H1 (cell line): Measurements from ENCODE around the gene TRAIP. TPM values are rescaled to one million over a fixed set of nuclear protein-coding genes. Genes with fewer than 3 reads are reported as not detected.

Experiments used
- CTCF ChIA-PET: fragments of 300-600 bp; sonication (Branson Sonifier 250); formaldehyde crosslinking; loops from one replicate; lab custom pipeline; 2021; ENCODE audit not compliant: partially characterized antibody; lab: Charles Lee
- POLR2A ChIA-PET: fragments of 300-600 bp; sonication (Branson Sonifier 250); formaldehyde crosslinking; loops from one replicate; lab custom pipeline; 2021; ENCODE audit warnings: inconsistent platforms; ENCODE audit not compliant: partially characterized antibody; lab: Charles Lee
- DNase-seq, 2 experiments: peaks; one replicate each; pipeline versions ENCODE4 v3.0.0 to v3.0.0-alpha.2; 2010 to 2022; ENCODE audit warnings: low spot score in 2 of 2, low read depth in 1 of 2, mixed read lengths in 1 of 2
- FAIRE-seq: peaks from 2 replicates; lab custom pipeline; 2011; peaks lifted over from hg19 to GRCh38; lab: Jason Lieb, UNC
- H2AFZ ChIP-seq: 2 replicates; pipeline ENCODE4 v1.8.1; 2012; ENCODE audit warnings: low read length, inconsistent platforms
- H2AK5ac ChIP-seq: 2 replicates; pipeline ENCODE4 v1.6.1; 2013; ENCODE audit warnings: low read depth, low read length
- H2BK120ac ChIP-seq: replicated peaks from 2 replicates; pipeline ENCODE3; 2013; ENCODE audit warnings: low read depth, low read length, inconsistent platforms
- H2BK12ac ChIP-seq: 2 replicates; pipeline ENCODE4 v1.6.1; 2013; ENCODE audit warnings: low read depth, low read length
- H2BK15ac ChIP-seq: 2 replicates; pipeline ENCODE4 v1.6.1; 2013; ENCODE audit warnings: low read length
- H2BK20ac ChIP-seq: 2 replicates; pipeline ENCODE4 v1.6.1; 2013; ENCODE audit warnings: low read length
- H2BK5ac ChIP-seq: 2 replicates; pipeline ENCODE4 v1.6.1; 2013; ENCODE audit warnings: low read depth, low read length
- H3K14ac ChIP-seq: 2 replicates; pipeline ENCODE4 v1.6.1; 2013; ENCODE audit warnings: inconsistent platforms; ENCODE audit not compliant: insufficient read length
- H3K18ac ChIP-seq: 2 replicates; pipeline ENCODE4 v1.6.1; 2013; ENCODE audit warnings: low read length; ENCODE audit errors: extremely low read depth
- H3K23ac ChIP-seq: 2 replicates; pipeline ENCODE4 v1.6.1; 2013; ENCODE audit warnings: inconsistent platforms; ENCODE audit not compliant: insufficient read length
- H3K23me2 ChIP-seq: 2 replicates; pipeline ENCODE4 v1.6.1; 2013; ENCODE audit warnings: low read depth, low read length
- H3K27ac ChIP-seq: 2 replicates; pipeline ENCODE4 v1.6.1; 2011; ENCODE audit warnings: low read depth, low read length, inconsistent platforms
- H3K27me3 ChIP-seq, 4 experiments: replicated peaks in 1 of 4; 1 replicate in 1 of 4; 2 replicates in 3 of 4; pipeline versions ENCODE4 v1.6.1 to v1.8.1; 2011 to 2013; ENCODE audit warnings: low read length in 3 of 4, mild to moderate bottlenecking in 3 of 4, inconsistent platforms in 2 of 4, mixed read lengths in 2 of 4, moderate library complexity in 1 of 4; ENCODE audit not compliant: control insufficient read depth in 3 of 4, insufficient read depth in 3 of 4; ENCODE audit errors: extremely low read depth in 1 of 4
- H3K36me3 ChIP-seq, 4 experiments: 2 replicates each; pipeline versions ENCODE4 v1.6.1 to v1.8.1; 2011 to 2013; ENCODE audit warnings: mild to moderate bottlenecking in 4 of 4, low read length in 3 of 4, moderate library complexity in 2 of 4, control low read depth in 1 of 4, inconsistent platforms in 1 of 4; ENCODE audit not compliant: insufficient read depth in 4 of 4, control insufficient read depth in 2 of 4
- H3K4ac ChIP-seq: replicated peaks from 2 replicates; pipeline ENCODE3; 2013; ENCODE audit warnings: low read length, low read depth, mixed read lengths, inconsistent platforms; ENCODE audit not compliant: insufficient read length
- H3K4me1 ChIP-seq, 4 experiments: replicated peaks in 1 of 4; 1 replicate in 1 of 4; 2 replicates in 3 of 4; pipeline versions ENCODE4 v1.6.1 to v1.8.1; 2011 to 2013; ENCODE audit warnings: low read length in 3 of 4, inconsistent platforms in 2 of 4, mixed read lengths in 1 of 4; ENCODE audit not compliant: insufficient read depth in 4 of 4, control insufficient read depth in 3 of 4
- H3K4me2 ChIP-seq, 2 experiments: 2 replicates each; pipeline versions ENCODE4 v1.6.1 to v1.8.1; 2011 to 2013; ENCODE audit warnings: low read depth in 2 of 2, low read length in 2 of 2, control low read depth in 1 of 2, inconsistent platforms in 1 of 2, mild to moderate bottlenecking in 1 of 2; ENCODE audit not compliant: insufficient read depth in 1 of 2
- H3K4me3 ChIP-seq, 4 experiments: fragments of 200-600, 300-600 bp in 1 of 4; sonication (generic), shearing (Covaris generic), sonication (Bioruptor Twin) in 1 of 4; 2 replicates each; pipeline versions ENCODE4 v1.5.1 to v1.8.1; 2011 to 2016; ENCODE audit warnings: low read length in 4 of 4, low read depth in 3 of 4, control low read depth in 2 of 4, inconsistent platforms in 2 of 4, mild to moderate bottlenecking in 2 of 4, mixed read lengths in 1 of 4, moderate library complexity in 1 of 4; ENCODE audit not compliant: insufficient read depth in 2 of 4; ENCODE audit errors: extremely low read depth in 1 of 4
- H3K56ac ChIP-seq: replicated peaks from 2 replicates; pipeline ENCODE3; 2013; ENCODE audit warnings: low read depth, mild to moderate bottlenecking, mixed read lengths, low read length, inconsistent platforms; ENCODE audit not compliant: insufficient read length
- H3K79me1 ChIP-seq: 2 replicates; pipeline ENCODE4 v1.6.1; 2013; ENCODE audit warnings: low read depth, low read length, control low read depth
- H3K79me2 ChIP-seq, 2 experiments: 2 replicates each; pipeline versions ENCODE4 v1.6.1 to v1.8.1; 2012 to 2013; ENCODE audit warnings: low read length in 2 of 2, mild to moderate bottlenecking in 2 of 2, inconsistent platforms in 1 of 2; ENCODE audit not compliant: insufficient read depth in 2 of 2, control insufficient read depth in 1 of 2
- H3K9ac ChIP-seq, 4 experiments: replicated peaks in 1 of 4; 1 replicate in 1 of 4; 2 replicates in 3 of 4; pipeline versions ENCODE4 v1.6.1 to v1.8.1; 2011 to 2013; ENCODE audit warnings: low read depth in 3 of 4, low read length in 3 of 4, control low read depth in 2 of 4, mild to moderate bottlenecking in 2 of 4, moderate library complexity in 2 of 4, inconsistent platforms in 1 of 4; ENCODE audit errors: extremely low read depth in 1 of 4
- H3K9me3 ChIP-seq, 2 experiments: 2 replicates each; pipeline versions ENCODE4 v1.6.1 to v1.8.1; 2012 to 2013; ENCODE audit warnings: mild to moderate bottlenecking in 2 of 2, moderate library complexity in 2 of 2, control low read depth in 1 of 2, inconsistent platforms in 1 of 2, low read depth in 1 of 2, low read length in 1 of 2, mixed read lengths in 1 of 2; ENCODE audit not compliant: insufficient read depth in 2 of 2
- H4K20me1 ChIP-seq, 2 experiments: replicated peaks in 1 of 2; 2 replicates each; pipeline versions ENCODE3 to v1.8.1; 2011 to 2013; ENCODE audit warnings: inconsistent platforms in 2 of 2, low read length in 2 of 2, mild to moderate bottlenecking in 1 of 2; ENCODE audit not compliant: insufficient read depth in 2 of 2, control insufficient read depth in 1 of 2
- H4K5ac ChIP-seq: 2 replicates; pipeline ENCODE4 v1.6.1; 2013; ENCODE audit warnings: low read length, low read depth, mixed read lengths, inconsistent platforms; ENCODE audit not compliant: insufficient read length
- H4K8ac ChIP-seq: 2 replicates; pipeline ENCODE4 v1.8.0; 2013; ENCODE audit warnings: mild to moderate bottlenecking, moderate library complexity, low read length, inconsistent platforms; ENCODE audit not compliant: insufficient read depth; ENCODE audit errors: extremely low read depth
- H4K91ac ChIP-seq: replicated peaks from 2 replicates; pipeline ENCODE3; 2013; ENCODE audit warnings: low read length, mixed read lengths, inconsistent platforms; ENCODE audit not compliant: insufficient read length
- BRCA1 ChIP-seq: IDR thresholded peaks from 2 replicates; pipeline ENCODE4 v1.6.1; 2012; ENCODE audit warnings: low read depth, low read length, improper control_type of control experiment
- CBX8 ChIP-seq: fragments of 300-800, 300-1000 bp; sonication (generic); IDR thresholded peaks from 2 replicates; pipeline ENCODE4 v1.7.1; 2016; ENCODE audit warnings: low read depth, low read length, borderline replicate concordance
- EZH2 ChIP-seq: fragments of 200-600 bp; sonication (generic); IDR thresholded peaks from 2 replicates; pipeline ENCODE4 v1.7.1; 2012; ENCODE audit warnings: low read depth, mild to moderate bottlenecking, moderate library complexity, low read length, inconsistent platforms; ENCODE audit not compliant: severe bottlenecking
- FOSL1 ChIP-seq: IDR thresholded peaks from 2 replicates; pipeline ENCODE4 v1.6.1; 2011; ENCODE audit warnings: mild to moderate bottlenecking, low read depth, low read length, moderate library complexity; ENCODE audit not compliant: insufficient read depth
- NANOG ChIP-seq: IDR thresholded peaks from 2 replicates; pipeline ENCODE4 v1.6.1; 2011; ENCODE audit warnings: low read length, low read depth, mild to moderate bottlenecking, inconsistent platforms; ENCODE audit not compliant: insufficient read depth, poor library complexity, severe bottlenecking
- POU5F1 ChIP-seq: IDR thresholded peaks from 2 replicates; pipeline ENCODE4 v1.6.1; 2011; ENCODE audit warnings: low read depth, mild to moderate bottlenecking, low read length, moderate library complexity
- SIRT6 ChIP-seq: IDR thresholded peaks from one replicate; pipeline ENCODE4 v1.7.1; 2012; ENCODE audit warnings: low read length, inconsistent platforms
- SP1 ChIP-seq: IDR thresholded peaks from 2 replicates; pipeline ENCODE4 v1.6.1; 2011; ENCODE audit warnings: low read depth, low read length
- SUZ12 ChIP-seq: fragments of 200-600 bp; sonication (generic); IDR thresholded peaks from 2 replicates; pipeline ENCODE4 v1.6.1; 2012; ENCODE audit warnings: mild to moderate bottlenecking, inconsistent platforms, low read length, moderate library complexity, mixed read lengths
- TAF1 ChIP-seq: IDR thresholded peaks from 2 replicates; pipeline ENCODE4 v1.6.1; 2011; ENCODE audit warnings: mild to moderate bottlenecking, low read depth, low read length
- USF2 ChIP-seq: IDR thresholded peaks from 2 replicates; pipeline ENCODE4 v1.6.1; 2011; ENCODE audit warnings: low read length, improper control_type of control experiment
- WGBS, 2 experiments: shearing (Covaris generic) in 1 of 2; methylation state at CpG; one replicate each; pipeline versions ENCODE4 v1.1.6 to v1.1.7; 2013 to 2015; ENCODE audit warnings: low lambda C conversion rate in 2 of 2, mixed read lengths in 2 of 2, inconsistent platforms in 1 of 2, low coverage in 1 of 2, missing lambda C conversion rate in 1 of 2; ENCODE audit not compliant: insufficient replicate concordance in 2 of 2, insufficient coverage in 1 of 2, insufficient read length in 1 of 2; ENCODE audit errors: extremely low coverage in 1 of 2, missing lambda C conversion rate in 1 of 2; 5-methylcytosine and 5-hydroxymethylcytosine counted together
- polyA plus RNA-seq, 7 experiments: library from polyadenylated mRNA; depleted of rRNA in 3 of 7; stranded (reverse) in 5 of 7; unstranded in 2 of 7; fragments of >200 nt in 5 of 7; fragments of 200-250 nt in 2 of 7; gene quantifications; 1 replicate in 5 of 7; 2 replicates in 1 of 7; 4 replicates in 1 of 7; pipeline versions ENCODE4 v1.2.1 to v1.2.3, GENCODE V29; 2011 to 2013; ENCODE audit warnings: missing spikeins in 2 of 7, mixed read lengths in 2 of 7
- total RNA-seq: library from RNA; stranded (reverse); fragmentation: NEBNext Ultra II Directional; extraction: Animal tissue kit (Norgen Biotek cat#: 25700); gene quantifications from 2 replicates; pipeline ENCODE4 v1.2.1, GENCODE V29; 2021

Gene TRAIP
- total and polyA plus RNA-seq, 2 of the 8 experiments (the other 6 are each of a cell fraction or from before 2014, with no cell fraction given), result 27.7 to 28.1 TPM

DNA sequence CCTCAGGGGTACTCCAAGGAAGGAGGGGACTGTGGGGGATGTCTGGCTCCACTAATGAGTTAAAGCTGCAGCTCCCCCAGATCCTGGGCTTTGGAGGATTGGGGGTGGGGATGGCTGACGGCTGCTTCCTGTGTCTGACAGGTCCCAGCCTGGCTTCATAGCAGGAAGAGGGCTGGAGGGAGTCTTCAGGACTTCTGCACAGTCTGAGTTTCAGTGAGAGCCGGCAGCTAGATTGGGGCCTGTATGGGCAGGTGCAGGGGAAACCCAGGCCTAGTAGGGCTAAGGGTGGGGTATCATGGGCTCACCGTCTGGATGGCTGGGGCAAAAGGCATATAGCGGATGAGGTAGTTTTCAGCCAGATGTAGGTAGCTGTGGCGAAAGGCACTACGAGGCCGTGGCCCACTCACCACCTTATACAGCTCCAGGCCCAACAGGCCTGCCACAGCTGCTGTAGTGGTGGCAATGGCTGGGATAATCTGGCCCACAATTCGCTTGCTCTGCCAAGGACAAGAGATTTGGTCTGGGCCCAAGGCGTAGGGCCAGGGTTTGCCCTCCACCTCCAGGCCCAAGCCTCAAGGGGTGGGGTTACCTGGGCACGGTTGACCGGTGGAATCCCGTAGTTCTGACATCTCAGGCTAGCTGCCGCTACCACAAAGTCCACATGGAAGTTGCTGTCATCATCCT is 48.8 kb downstream of the TRAIP start:
- H4K8ac ChIP-seq, result no peak overlapping the region
- CTCF ChIA-PET, result interaction anchor here (0.6 to 17.0 kb wide), 6 partner anchors 9 to 93 kb away, joined by 3 to 266 read pairs (median 4); partner anchors contain the start of gene UBA7
- no peak overlapping the region for H3K56ac ChIP-seq
- H3K23me2 ChIP-seq, result peaks cover 7% of the 10 kb centered on the region; the same call in 1 of the 2 replicates
- H3K14ac ChIP-seq, result no peak overlapping the region
- H4K20me1 ChIP-seq, result no peaks in the 10 kb centered on the region
- no peak overlapping the region; the same call in 1 of the 2 replicates for H3K18ac ChIP-seq
- POLR2A ChIA-PET, result interaction anchor here (1.5 to 6.2 kb wide), 4 partner anchors 12 to 89 kb away, joined by 3 to 16 read pairs (median 7); no protein-coding TSS in a partner anchor
- no peaks in the 10 kb centered on the region for H3K79me1 ChIP-seq
- H3K27ac ChIP-seq, result no peak overlapping the region
- no peak overlapping the region for H2BK15ac ChIP-seq
- H3K4me2 ChIP-seq, result no peak overlapping the region
- no peaks in the 10 kb centered on the region for H3K36me3 ChIP-seq
- H3K4ac ChIP-seq, result no peak overlapping the region
- H3K79me2 ChIP-seq, result no peaks in the 10 kb centered on the region
- no peak overlapping the region for H3K9ac ChIP-seq
- H2BK120ac ChIP-seq, result no peak overlapping the region
- peak overlapping the region; percentile 39; the same call in 1 of the 2 replicates for H2BK5ac ChIP-seq
- DNase-seq, result no peak
- no peaks in the 10 kb centered on the region for H3K9me3 ChIP-seq
- no peak overlapping the region for H2AFZ ChIP-seq
- H2BK20ac ChIP-seq, result peak overlapping the region; percentile 48; the same call in 1 of the 2 replicates
- no peak overlapping the region for H3K23ac ChIP-seq
- H3K4me3 ChIP-seq, result no peak overlapping the region
- H3K4me1 ChIP-seq, result peaks cover 0 to 25% (median 21%) of the 10 kb centered on the region in 4 experiments; a peak in 6 of 7 replicates
- H4K5ac ChIP-seq, result no peak overlapping the region
- FAIRE-seq, result no peak
- H3K27me3 ChIP-seq, result peaks cover 0 to 16% (median 9%) of the 10 kb centered on the region in 4 experiments; a peak in 5 of 7 replicates
- H2BK12ac ChIP-seq, result peak overlapping the region; percentile 39; the same call in 1 of the 2 replicates
- H2AK5ac ChIP-seq, result no peak overlapping the region
- WGBS, 2 experiments, result 86% methylated on average over 13 of the region's 13 CpGs; no CpG with 5 or more reads in 1 of the 2 experiments
- H4K91ac ChIP-seq, result peak overlapping the region; percentile 66
- no peak for TF ChIP-seq EZH2
- TF ChIP-seq CBX8, result no peak
- no peak for TF ChIP-seq SP1
- TF ChIP-seq POU5F1, result no peak
- no peak for TF ChIP-seq TAF1
- no peak for TF ChIP-seq USF2
- no peak for TF ChIP-seq BRCA1
- no peak for TF ChIP-seq SIRT6
- TF ChIP-seq FOSL1, result no peak
- TF ChIP-seq SUZ12, result no peak
- TF ChIP-seq NANOG, result no peak
